ENCODE measurements around the gene BTNL9. TPM values are rescaled to one million over a fixed set of nuclear protein-coding genes. Genes with fewer than 3 reads are reported as not detected.

The BTNL9 gene
- polyA plus RNA-seq, 1 donor (not counting 4 experiments of a cell fraction or from before 2014, with no cell fraction given): 0.07 TPM

- Histone ChIP-seq H3K27me3 (ENCODE audit: control insufficient read depth, extremely low read depth, insufficient read depth, low read length) (no peaks in the 10 kb centered on the region), H3K36me3 (ENCODE audit: control insufficient read depth in 2 of 2, extremely low read depth in 1 of 2, insufficient read depth in 2 of 2, low read length in 2 of 2) (no peaks in the 10 kb centered on the region), H3K4me2 (ENCODE audit: control insufficient read depth, extremely low read depth, insufficient read depth, low read depth, low read length) (no peak overlapping the region), H3K9me1 (ENCODE audit: control insufficient read depth, extremely low read depth, insufficient read depth, low read length) (peaks cover 2% of the 10 kb centered on the region), H3K9me3 (ENCODE audit: control insufficient read depth, low read depth, low read length) (no peaks in the 10 kb centered on the region), H3K4me1 (ENCODE audit: control insufficient read depth, extremely low read depth, insufficient read depth, low read length) (no peaks in the 10 kb centered on the region), H4K20me1 (ENCODE audit: control insufficient read depth, extremely low read depth, insufficient read depth, low read length) (no peaks in the 10 kb centered on the region), H3K4me3 (ENCODE audit: control insufficient read depth in 2 of 3, extremely low read depth in 1 of 3, insufficient read depth in 2 of 3, low read depth in 1 of 3, low read length in 3 of 3) (no peak overlapping the region), H3K9ac (ENCODE audit: control insufficient read depth, extremely low read depth, insufficient read depth, low read length) (no peak overlapping the region), H2AFZ (ENCODE audit: control insufficient read depth, low read length) (no peak overlapping the region), H3K79me2 (ENCODE audit: control insufficient read depth, insufficient read depth, low read length) (no peaks in the 10 kb centered on the region), H3K27ac (ENCODE audit: control insufficient read depth, insufficient read depth, low read length) (no peak overlapping the region)
- DNase-seq (ENCODE audit: low read depth, low spot score): no peak
- FAIRE-seq: no peak
- dilution Hi-C loops (cut with MboI; ENCODE audit: extremely low pct_ligation_motif_present, low sequenced_read_pairs): no loop called here
- TF ChIP-seq CTCF (optimal IDR thresholded peaks at IDR 0.05 in 1 of 3, IDR thresholded peaks at IDR 0.05 in 1 of 3, conservative IDR thresholded peaks at IDR 0.05 in 1 of 3; ENCODE audit: extremely low read depth in 1 of 3, insufficient read depth in 2 of 3, low read length in 3 of 3): no peak
- TF ChIP-seq EZH2 (IDR thresholded peaks at IDR 0.05; ENCODE audit: low read length): no peak
Observed at GRCh38 chr5:181027452-181028031, 12.5 kb upstream of the BTNL9 start.

DNA sequence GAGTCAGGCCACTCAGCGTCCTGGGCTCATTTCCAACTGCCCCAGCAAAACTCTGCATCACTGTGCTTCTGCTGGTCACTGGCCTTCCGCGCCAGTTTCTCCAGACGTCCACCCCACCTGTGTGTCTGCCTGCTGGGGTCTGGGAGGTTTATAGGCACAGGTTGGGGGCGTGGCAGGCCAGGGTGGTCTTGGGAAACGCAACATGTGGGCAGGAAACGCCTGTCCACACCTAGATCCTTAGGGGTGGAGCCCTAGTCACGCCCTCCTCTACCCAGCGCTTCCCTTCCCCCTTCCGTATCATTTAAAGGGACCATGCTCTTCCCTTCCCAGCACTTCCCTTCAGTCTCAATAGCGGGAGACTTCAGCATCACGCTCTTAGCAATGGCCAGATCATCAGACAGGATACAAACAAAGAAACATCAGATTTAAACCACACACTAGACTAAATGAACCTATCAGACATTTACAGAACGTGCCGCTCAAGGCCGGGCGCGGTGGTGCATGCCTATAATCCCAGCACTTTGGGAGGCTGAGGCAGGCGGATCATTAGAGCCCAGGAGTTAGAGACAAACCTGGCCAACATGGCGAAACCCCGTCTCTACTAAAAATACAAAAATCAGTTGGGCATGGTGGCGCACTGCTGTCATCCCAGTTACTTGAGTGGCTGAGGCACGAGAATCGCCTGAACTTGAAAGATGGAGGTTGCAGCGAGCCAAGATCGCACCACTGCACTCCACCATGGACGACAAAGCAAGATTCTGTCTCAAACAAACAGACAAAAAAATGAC is 11.8 kb upstream of the BTNL9 start:
- no peak for TF ChIP-seq EZH2 (IDR thresholded peaks at IDR 0.05; ENCODE audit: low read length)
- TF ChIP-seq CTCF (optimal IDR thresholded peaks at IDR 0.05 in 1 of 3, IDR thresholded peaks at IDR 0.05 in 1 of 3, conservative IDR thresholded peaks at IDR 0.05 in 1 of 3; ENCODE audit: extremely low read depth in 1 of 3, insufficient read depth in 2 of 3, low read length in 3 of 3): no peak
- Histone ChIP-seq H2AFZ (ENCODE audit: control insufficient read depth, low read length) (no peak overlapping the region), H3K4me2 (ENCODE audit: control insufficient read depth, extremely low read depth, insufficient read depth, low read depth, low read length) (no peak overlapping the region), H3K79me2 (ENCODE audit: control insufficient read depth, insufficient read depth, low read length) (no peaks in the 10 kb centered on the region), H3K9ac (ENCODE audit: control insufficient read depth, extremely low read depth, insufficient read depth, low read length) (no peak overlapping the region), H3K4me3 (ENCODE audit: control insufficient read depth in 2 of 3, extremely low read depth in 1 of 3, insufficient read depth in 2 of 3, low read depth in 1 of 3, low read length in 3 of 3) (no peak overlapping the region), H3K9me3 (ENCODE audit: control insufficient read depth, low read depth, low read length) (peaks cover 2% of the 10 kb centered on the region), H3K27me3 (ENCODE audit: control insufficient read depth, extremely low read depth, insufficient read depth, low read length) (no peaks in the 10 kb centered on the region), H3K4me1 (ENCODE audit: control insufficient read depth, extremely low read depth, insufficient read depth, low read length) (no peaks in the 10 kb centered on the region), H3K36me3 (ENCODE audit: control insufficient read depth in 2 of 2, extremely low read depth in 1 of 2, insufficient read depth in 2 of 2, low read length in 2 of 2) (no peaks in the 10 kb centered on the region), H3K9me1 (ENCODE audit: control insufficient read depth, extremely low read depth, insufficient read depth, low read length) (peaks cover 2% of the 10 kb centered on the region), H4K20me1 (ENCODE audit: control insufficient read depth, extremely low read depth, insufficient read depth, low read length) (no peaks in the 10 kb centered on the region), H3K27ac (ENCODE audit: control insufficient read depth, insufficient read depth, low read length) (no peak overlapping the region)
- no peak for DNase-seq (ENCODE audit: low read depth, low spot score)
- dilution Hi-C loops (cut with MboI; ENCODE audit: extremely low pct_ligation_motif_present, low sequenced_read_pairs): no loop called here
- no peak for FAIRE-seq
